Vagina (tissue), 2 donors: ENCODE data around the gene RPS26.
"Not testable (repeated sequence)": the region's sequence is repeated elsewhere in the genome, so short reads cannot be mapped to it uniquely, and the experiment has no call there.

Experiments used
- POLR2A ChIP-seq, 2 donors: fragments of 450-650 bp; IDR thresholded peaks; one replicate each; pipeline ENCODE4 v1.6.1; 2017; ENCODE audit warnings: antibody characterized with exemption in 2 of 2, mild to moderate bottlenecking in 2 of 2, moderate library complexity in 2 of 2
- POLR2AphosphoS5 ChIP-seq, 2 donors: sonication (generic); formaldehyde crosslinking; IDR thresholded peaks; one replicate each; pipeline ENCODE4 v1.9.0; 2017; ENCODE audit warnings: antibody characterized with exemption in 2 of 2, mild to moderate bottlenecking in 2 of 2, low read depth in 1 of 2; ENCODE audit not compliant: insufficient read depth in 1 of 2
- TF ChIP-seq, protein P1 (sequence below), 3 experiments: fragments of 450-650 bp in 2 of 3; fragments of 200-600 bp in 1 of 3; sonication (generic) in 1 of 3; IDR thresholded peaks; one replicate each; pipeline ENCODE4 v1.5.1; 2017 to 2019; ENCODE audit warnings: antibody characterized with exemption in 3 of 3, mild to moderate bottlenecking in 2 of 3, moderate library complexity in 2 of 3

DNA sequence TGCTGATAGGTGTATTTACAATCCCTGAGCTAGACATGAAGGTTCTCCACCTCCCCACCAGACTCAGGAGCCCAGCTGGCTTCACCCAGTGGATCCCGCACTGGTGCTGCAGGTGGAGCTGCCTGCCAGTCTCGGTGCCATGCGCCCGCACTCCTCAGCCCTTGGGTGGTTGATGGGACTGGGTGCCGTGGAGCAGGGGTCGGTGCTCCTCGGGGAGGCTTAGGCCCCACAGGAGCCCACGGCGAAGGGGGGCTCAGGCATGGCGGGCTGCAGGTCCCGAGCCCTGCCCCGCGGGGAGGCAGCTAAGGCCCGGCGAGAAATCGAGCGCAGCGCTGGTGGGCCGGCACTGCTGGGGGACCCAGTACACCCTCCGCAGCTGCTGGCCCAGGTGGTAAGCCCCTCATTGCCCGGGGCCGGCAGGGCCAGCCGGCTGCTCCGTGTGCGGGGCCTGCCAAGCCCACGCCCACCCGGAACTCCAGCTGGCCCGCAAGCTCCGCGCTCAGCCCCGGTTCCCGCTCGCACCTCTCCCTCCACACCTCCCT is 41.6 kb upstream of the RPS26 start:
- TF ChIP-seq, protein P1, sequence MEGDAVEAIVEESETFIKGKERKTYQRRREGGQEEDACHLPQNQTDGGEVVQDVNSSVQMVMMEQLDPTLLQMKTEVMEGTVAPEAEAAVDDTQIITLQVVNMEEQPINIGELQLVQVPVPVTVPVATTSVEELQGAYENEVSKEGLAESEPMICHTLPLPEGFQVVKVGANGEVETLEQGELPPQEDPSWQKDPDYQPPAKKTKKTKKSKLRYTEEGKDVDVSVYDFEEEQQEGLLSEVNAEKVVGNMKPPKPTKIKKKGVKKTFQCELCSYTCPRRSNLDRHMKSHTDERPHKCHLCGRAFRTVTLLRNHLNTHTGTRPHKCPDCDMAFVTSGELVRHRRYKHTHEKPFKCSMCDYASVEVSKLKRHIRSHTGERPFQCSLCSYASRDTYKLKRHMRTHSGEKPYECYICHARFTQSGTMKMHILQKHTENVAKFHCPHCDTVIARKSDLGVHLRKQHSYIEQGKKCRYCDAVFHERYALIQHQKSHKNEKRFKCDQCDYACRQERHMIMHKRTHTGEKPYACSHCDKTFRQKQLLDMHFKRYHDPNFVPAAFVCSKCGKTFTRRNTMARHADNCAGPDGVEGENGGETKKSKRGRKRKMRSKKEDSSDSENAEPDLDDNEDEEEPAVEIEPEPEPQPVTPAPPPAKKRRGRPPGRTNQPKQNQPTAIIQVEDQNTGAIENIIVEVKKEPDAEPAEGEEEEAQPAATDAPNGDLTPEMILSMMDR (IDR thresholded peaks at IDR 0.05): not testable (repeated sequence)
- not testable (repeated sequence) for TF ChIP-seq POLR2A (IDR thresholded peaks at IDR 0.05); POLR2AphosphoS5 (IDR thresholded peaks at IDR 0.05; ENCODE audit: insufficient read depth in 1 of 2, low read depth in 1 of 2)
